ENCODE measurements around the gene ZNF205. TPM values are rescaled to one million over a fixed set of nuclear protein-coding genes. Genes with fewer than 3 reads are reported as not detected.
A peak's percentile ranks its signal among the peaks of the same experiment; 100 is the strongest.

The ZNF205 gene
- total and polyA plus RNA-seq, 9 of the 15 experiments (the other 6 are each of a cell fraction or from before 2014, with no cell fraction given): 2.4 to 11.8 (median 5.1) TPM; not detected in 2

DNA sequence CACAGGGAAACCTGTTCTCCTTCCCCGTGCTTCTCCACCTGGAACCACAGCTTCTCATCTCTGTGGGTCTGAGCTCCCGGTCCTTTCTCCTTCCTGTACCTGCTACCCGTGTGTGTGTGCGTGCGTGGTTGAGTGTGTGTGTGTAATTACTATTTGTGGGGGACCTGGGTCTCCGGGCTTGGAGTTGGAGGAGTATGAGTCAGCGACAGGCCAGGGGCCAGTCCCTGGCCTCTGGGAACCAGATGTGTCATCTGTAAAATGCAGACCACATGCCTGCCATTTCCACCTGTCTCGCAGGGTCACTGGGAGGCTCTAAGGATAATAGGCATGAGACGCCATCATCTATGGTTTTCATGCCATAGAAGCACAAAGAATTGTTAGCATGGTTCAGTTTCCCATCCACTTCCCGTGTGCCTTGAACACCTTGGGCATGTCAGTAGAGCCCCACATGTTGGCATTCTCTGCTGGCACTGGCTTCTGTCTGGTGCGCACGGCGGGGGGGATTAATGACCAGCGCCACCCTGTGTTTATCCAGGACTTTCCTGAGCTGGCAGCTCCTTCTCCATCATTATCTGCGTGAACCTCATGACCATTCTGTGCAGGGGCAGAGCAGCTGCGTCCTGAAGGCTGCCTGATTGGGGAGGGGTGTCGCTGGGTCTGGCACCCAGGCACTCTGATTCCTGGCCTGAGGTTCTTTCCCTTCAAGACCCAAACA, 1.5 kb downstream of the ZNF205 start:
- Histone ChIP-seq H3K4me1 (replicated peaks in 1 of 2; ENCODE audit: control insufficient read depth in 2 of 2, insufficient read depth in 2 of 2, low read length in 2 of 2) (peaks cover 9 to 34% of the 10 kb centered on the region in 2 experiments; a peak in 4 of 5 replicates), H3K4me2 (ENCODE audit: insufficient read depth, low read length) (peak overlapping the region; percentile 91), H3K9me1 (ENCODE audit: control insufficient read depth, insufficient read depth, low read length) (no peaks in the 10 kb centered on the region), H3K9ac (ENCODE audit: insufficient read depth in 1 of 2, low read depth in 2 of 2, low read length in 2 of 2) (peak overlapping the region; percentile 68 to 97), H3K79me2 (ENCODE audit: control insufficient read depth, insufficient read depth, low read length) (peaks cover 12% of the 10 kb centered on the region), H4K20me1 (replicated peaks; ENCODE audit: control insufficient read depth, insufficient read depth, low read length) (no peaks in the 10 kb centered on the region; the same call in 1 of the 2 replicates), H2AFZ (ENCODE audit: low read depth, low read length) (peak overlapping the region; percentile 19; the same call in 1 of the 2 replicates), H3K27me3 (ENCODE audit: control insufficient read depth in 2 of 2, insufficient read depth in 2 of 2, low read length in 2 of 2) (no peaks in the 10 kb centered on the region), H3K36me3 (ENCODE audit: control insufficient read depth, insufficient read depth, low read length) (peaks cover 9% of the 10 kb centered on the region; the same call in 2 of the 3 replicates), H3K27ac (ENCODE audit: extremely low read depth, low read depth, low read length) (no peak overlapping the region; the same call in 1 of the 3 replicates), H3K4me3 (peak overlapping the region; percentile 87), H3K9me3 (replicated peaks; ENCODE audit: control insufficient read depth, insufficient read depth, low read depth, low read length) (no peaks in the 10 kb centered on the region)
- DNase-seq (ENCODE audit: extremely low read depth in 1 of 4, low spot score in 3 of 4) (peak; percentile 51 to 67 (median 56)), ATAC-seq (peak; percentile 32), FAIRE-seq (peak; percentile 79)
- intact Hi-C loops (cut with micrococcal nuclease) (no loop called here), in situ Hi-C loops (cut with MboI) (no loop called here)
- 29% methylated on average over 17 of the region's 17 CpGs for WGBS (ENCODE audit: insufficient coverage, low coverage, missing lambda C conversion rate)
- CTCF ChIA-PET (ENCODE audit: low intra/inter-chr PET ratio): no interaction called here
- BruUV-seq (replicated peaks): no TSS peak
- POLR2A ChIA-PET: interaction anchor here (0.6 to 1.1 kb wide), 2 partner anchors 52 to 141 kb away, joined by 3 read pairs; no protein-coding TSS in a partner anchor
- no peak for TF ChIP-seq PHB (CRISPR knock-in tag; IDR thresholded peaks at IDR 0.05)
- no peak for TF ChIP-seq HNRNPUL1 (IDR thresholded peaks at IDR 0.05; ENCODE audit: low read length)
- no peak for TF ChIP-seq ZFP36 (IDR thresholded peaks at IDR 0.05; ENCODE audit: low read depth, low read length, partially characterized antibody)
- no peak for TF ChIP-seq FOXK2 (conservative IDR thresholded peaks at IDR 0.05 in 1 of 2, IDR thresholded peaks at IDR 0.05 in 1 of 2; ENCODE audit: low read depth in 2 of 2)
- 0 out of 4 replicates have a peak, but pooled peaks of 1 of the 2 experiments have one; percentile 44 for TF ChIP-seq SIN3A (IDR thresholded peaks at IDR 0.05; ENCODE audit: borderline replicate concordance in 2 of 2, control insufficient read depth in 1 of 2, low read depth in 2 of 2, low read length in 2 of 2)
- no peak for TF ChIP-seq MBD2 (IDR thresholded peaks at IDR 0.05; ENCODE audit: borderline replicate concordance, low read depth)
- no peak for TF ChIP-seq SLC30A9 (CRISPR knock-in tag; IDR thresholded peaks at IDR 0.05)
- TF ChIP-seq ETV5 (CRISPR knock-in tag; IDR thresholded peaks at IDR 0.05; ENCODE audit: low read depth): no peak
- TF ChIP-seq TCF7 (IDR thresholded peaks at IDR 0.05; ENCODE audit: borderline replicate concordance): no peak
- TF ChIP-seq, protein P1, sequence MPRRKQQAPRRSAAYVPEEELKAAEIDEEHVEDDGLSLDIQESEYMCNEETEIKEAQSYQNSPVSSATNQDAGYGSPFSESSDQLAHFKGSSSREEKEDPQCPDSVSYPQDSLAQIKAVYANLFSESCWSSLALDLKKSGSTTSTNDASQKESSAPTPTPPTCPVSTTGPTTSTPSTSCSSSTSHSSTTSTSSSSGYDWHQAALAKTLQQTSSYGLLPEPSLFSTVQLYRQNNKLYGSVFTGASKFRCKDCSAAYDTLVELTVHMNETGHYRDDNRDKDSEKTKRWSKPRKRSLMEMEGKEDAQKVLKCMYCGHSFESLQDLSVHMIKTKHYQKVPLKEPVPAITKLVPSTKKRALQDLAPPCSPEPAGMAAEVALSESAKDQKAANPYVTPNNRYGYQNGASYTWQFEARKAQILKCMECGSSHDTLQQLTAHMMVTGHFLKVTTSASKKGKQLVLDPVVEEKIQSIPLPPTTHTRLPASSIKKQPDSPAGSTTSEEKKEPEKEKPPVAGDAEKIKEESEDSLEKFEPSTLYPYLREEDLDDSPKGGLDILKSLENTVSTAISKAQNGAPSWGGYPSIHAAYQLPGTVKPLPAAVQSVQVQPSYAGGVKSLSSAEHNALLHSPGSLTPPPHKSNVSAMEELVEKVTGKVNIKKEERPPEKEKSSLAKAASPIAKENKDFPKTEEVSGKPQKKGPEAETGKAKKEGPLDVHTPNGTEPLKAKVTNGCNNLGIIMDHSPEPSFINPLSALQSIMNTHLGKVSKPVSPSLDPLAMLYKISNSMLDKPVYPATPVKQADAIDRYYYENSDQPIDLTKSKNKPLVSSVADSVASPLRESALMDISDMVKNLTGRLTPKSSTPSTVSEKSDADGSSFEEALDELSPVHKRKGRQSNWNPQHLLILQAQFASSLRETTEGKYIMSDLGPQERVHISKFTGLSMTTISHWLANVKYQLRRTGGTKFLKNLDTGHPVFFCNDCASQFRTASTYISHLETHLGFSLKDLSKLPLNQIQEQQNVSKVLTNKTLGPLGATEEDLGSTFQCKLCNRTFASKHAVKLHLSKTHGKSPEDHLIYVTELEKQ (CRISPR knock-in tag; IDR thresholded peaks at IDR 0.05): no peak
- TF ChIP-seq, protein P2, sequence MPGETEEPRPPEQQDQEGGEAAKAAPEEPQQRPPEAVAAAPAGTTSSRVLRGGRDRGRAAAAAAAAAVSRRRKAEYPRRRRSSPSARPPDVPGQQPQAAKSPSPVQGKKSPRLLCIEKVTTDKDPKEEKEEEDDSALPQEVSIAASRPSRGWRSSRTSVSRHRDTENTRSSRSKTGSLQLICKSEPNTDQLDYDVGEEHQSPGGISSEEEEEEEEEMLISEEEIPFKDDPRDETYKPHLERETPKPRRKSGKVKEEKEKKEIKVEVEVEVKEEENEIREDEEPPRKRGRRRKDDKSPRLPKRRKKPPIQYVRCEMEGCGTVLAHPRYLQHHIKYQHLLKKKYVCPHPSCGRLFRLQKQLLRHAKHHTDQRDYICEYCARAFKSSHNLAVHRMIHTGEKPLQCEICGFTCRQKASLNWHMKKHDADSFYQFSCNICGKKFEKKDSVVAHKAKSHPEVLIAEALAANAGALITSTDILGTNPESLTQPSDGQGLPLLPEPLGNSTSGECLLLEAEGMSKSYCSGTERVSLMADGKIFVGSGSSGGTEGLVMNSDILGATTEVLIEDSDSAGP (CRISPR knock-in tag; IDR thresholded peaks at IDR 0.05): no peak
- no peak for TF ChIP-seq EP300 (IDR thresholded peaks at IDR 0.05; ENCODE audit: low read length)
- TF ChIP-seq, protein P3, sequence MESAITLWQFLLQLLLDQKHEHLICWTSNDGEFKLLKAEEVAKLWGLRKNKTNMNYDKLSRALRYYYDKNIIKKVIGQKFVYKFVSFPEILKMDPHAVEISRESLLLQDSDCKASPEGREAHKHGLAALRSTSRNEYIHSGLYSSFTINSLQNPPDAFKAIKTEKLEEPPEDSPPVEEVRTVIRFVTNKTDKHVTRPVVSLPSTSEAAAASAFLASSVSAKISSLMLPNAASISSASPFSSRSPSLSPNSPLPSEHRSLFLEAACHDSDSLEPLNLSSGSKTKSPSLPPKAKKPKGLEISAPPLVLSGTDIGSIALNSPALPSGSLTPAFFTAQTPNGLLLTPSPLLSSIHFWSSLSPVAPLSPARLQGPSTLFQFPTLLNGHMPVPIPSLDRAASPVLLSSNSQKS (CRISPR knock-in tag; IDR thresholded peaks at IDR 0.05): no peak
- no peak for TF ChIP-seq CEBPB (tag; IDR thresholded peaks at IDR 0.05)
